Neural cell (in vitro differentiated cells): Measurements from ENCODE around the gene NR2C2AP. TPM values are rescaled to one million over a fixed set of nuclear protein-coding genes. Genes with fewer than 3 reads are reported as not detected.

ENCODE experiments used
- H2AFZ ChIP-seq: fragments of 200-600, 300-800 bp; sonication (generic), shearing (Covaris generic); 2 replicates; pipeline ENCODE4 v1.6.0; 2014; ENCODE audit warnings: low read depth, mild to moderate bottlenecking, antibody characterized with exemption, low read length, moderate library complexity
- H3F3A ChIP-seq: fragments of 200-600 bp; shearing (Covaris generic); 2 replicates; pipeline ENCODE4 v1.6.1; 2016; ENCODE audit warnings: mild to moderate bottlenecking, moderate library complexity, mixed read lengths, antibody characterized with exemption, low read length; ENCODE audit not compliant: insufficient read depth, poor library complexity, severe bottlenecking
- H3K27ac ChIP-seq: fragments of 200-600, 300-800 bp; sonication (generic), shearing (Covaris generic); 2 replicates; pipeline ENCODE4 v1.5.1; 2014; ENCODE audit warnings: mild to moderate bottlenecking, low read length, moderate library complexity
- H3K27me3 ChIP-seq: fragments of 300-800, 200-600 bp; sonication (generic), shearing (Covaris generic); 2 replicates; pipeline ENCODE4 v1.6.0; 2014; ENCODE audit warnings: mild to moderate bottlenecking, low read depth, low read length, moderate library complexity; ENCODE audit not compliant: insufficient read depth
- H3K36me3 ChIP-seq: fragments of 300-800, 200-600 bp; sonication (generic), shearing (Covaris generic); 2 replicates; pipeline ENCODE4 v1.5.1; 2014; ENCODE audit warnings: mild to moderate bottlenecking, antibody characterized with exemption, low read length, moderate library complexity; ENCODE audit not compliant: insufficient read depth
- H3K4me2 ChIP-seq: fragments of 300-800, 200-600 bp; sonication (generic), shearing (Covaris generic); 2 replicates; pipeline ENCODE4 v1.6.0; 2014; ENCODE audit warnings: mild to moderate bottlenecking, low read length
- H3K4me3 ChIP-seq: fragments of 300-800, 200-600 bp; sonication (generic), shearing (Covaris generic); 2 replicates; pipeline ENCODE4 v1.5.1; 2014; ENCODE audit warnings: mild to moderate bottlenecking, low read length, moderate library complexity
- H3K79me2 ChIP-seq: fragments of 200-600 bp; shearing (Covaris generic); replicated peaks from 2 replicates; pipeline ENCODE4 v1.6.0; 2014; ENCODE audit warnings: mild to moderate bottlenecking, low read length, moderate library complexity; ENCODE audit not compliant: insufficient read depth
- H3K9ac ChIP-seq: fragments of 300-800, 200-600 bp; sonication (generic), shearing (Covaris generic); 2 replicates; pipeline ENCODE4 v1.6.1; 2016; ENCODE audit warnings: mild to moderate bottlenecking, low read length, mixed read lengths
- H3K9me2 ChIP-seq: fragments of 200-600 bp; shearing (Covaris generic); 2 replicates; pipeline ENCODE4 v1.6.1; 2016; ENCODE audit warnings: mild to moderate bottlenecking, low read length, mixed read lengths; ENCODE audit not compliant: insufficient read depth
- H3K9me3 ChIP-seq: fragments of 200-600, 300-800 bp; sonication (generic), shearing (Covaris generic); 2 replicates; pipeline ENCODE4 v1.6.1; 2016; ENCODE audit warnings: mild to moderate bottlenecking, mixed run types, low read length, moderate library complexity, mixed read lengths
- H4K20me1 ChIP-seq: fragments of 200-600 bp; shearing (Covaris generic); 2 replicates; pipeline ENCODE4 v1.6.1; 2016; ENCODE audit warnings: mild to moderate bottlenecking, mixed run types; ENCODE audit not compliant: insufficient read depth
- EP300 ChIP-seq: fragments of 450-650 bp; conservative IDR thresholded peaks from 2 replicates; pipeline ENCODE4 v1.6.1; 2014; ENCODE audit warnings: antibody characterized with exemption, mild to moderate bottlenecking, moderate library complexity; ENCODE audit not compliant: poor library complexity, severe bottlenecking
- EZH2 ChIP-seq: fragments of 200-600, 300-800 bp; shearing (Covaris generic), sonication (generic); IDR thresholded peaks from 2 replicates; pipeline ENCODE4 v1.6.1; 2014; ENCODE audit warnings: antibody characterized with exemption, low read length, borderline replicate concordance, mild to moderate bottlenecking; ENCODE audit not compliant: insufficient read depth, poor library complexity, severe bottlenecking
- MXI1 ChIP-seq: fragments of 450-650 bp; conservative IDR thresholded peaks from 2 replicates; pipeline ENCODE4 v1.6.1; 2014; ENCODE audit warnings: antibody characterized with exemption, mild to moderate bottlenecking; ENCODE audit not compliant: poor library complexity, severe bottlenecking
- POLR2AphosphoS5 ChIP-seq: IDR thresholded peaks from 2 replicates; pipeline ENCODE4 v1.6.1; 2012
- RAD21 ChIP-seq: fragments of 450-650 bp; conservative IDR thresholded peaks from 2 replicates; pipeline ENCODE4 v1.6.1; 2014; ENCODE audit warnings: antibody characterized with exemption, mild to moderate bottlenecking, moderate library complexity
- REST ChIP-seq: IDR thresholded peaks from 2 replicates; pipeline ENCODE4 v1.6.1; 2012; ENCODE audit warnings: borderline replicate concordance
- SMC3 ChIP-seq: fragments of 450-650 bp; conservative IDR thresholded peaks from 2 replicates; pipeline ENCODE4 v1.6.1; 2014; ENCODE audit warnings: antibody characterized with exemption, mild to moderate bottlenecking, moderate library complexity; ENCODE audit not compliant: poor library complexity
- TAF1 ChIP-seq: IDR thresholded peaks from 2 replicates; pipeline ENCODE4 v1.6.1; 2012; ENCODE audit warnings: low read depth
- polyA plus RNA-seq: library from polyadenylated mRNA; depleted of rRNA; stranded (reverse); fragments of >200 nt; gene quantifications from 2 replicates; pipeline ENCODE4 v1.2.3, GENCODE V29; 2014
- TF ChIP-seq, protein P1 (sequence below): fragments of 450-650 bp; IDR thresholded peaks from 2 replicates; pipeline ENCODE4 v1.5.1; 2014; ENCODE audit warnings: antibody characterized with exemption, mild to moderate bottlenecking, moderate library complexity; ENCODE audit not compliant: poor library complexity, severe bottlenecking

NR2C2AP gene
- polyA plus RNA-seq, 1 donor from 2014 or later: 15.1 TPM

GRCh38 chr19:19234220-19234816 is 31.1 kb upstream of the NR2C2AP start:
- Histone ChIP-seq H3K4me2 (no peak overlapping the region), H3K27me3 (no peaks in the 10 kb centered on the region), H4K20me1 (no peaks in the 10 kb centered on the region), H3K27ac (no peak overlapping the region), H3K9me2 (no peaks in the 10 kb centered on the region), H3K79me2 (no peaks in the 10 kb centered on the region), H3K36me3 (peaks cover 29% of the 10 kb centered on the region), H3F3A (no peaks in the 10 kb centered on the region), H3K4me3 (no peak overlapping the region), H2AFZ (no peak overlapping the region), H3K9me3 (peaks cover 8% of the 10 kb centered on the region), H3K9ac (no peak overlapping the region)
- no peak for TF ChIP-seq TAF1
- TF ChIP-seq EZH2: no peak
- TF ChIP-seq MXI1: no peak
- TF ChIP-seq REST: no peak
- TF ChIP-seq EP300: no peak
- no peak for TF ChIP-seq RAD21
- TF ChIP-seq, protein P1, sequence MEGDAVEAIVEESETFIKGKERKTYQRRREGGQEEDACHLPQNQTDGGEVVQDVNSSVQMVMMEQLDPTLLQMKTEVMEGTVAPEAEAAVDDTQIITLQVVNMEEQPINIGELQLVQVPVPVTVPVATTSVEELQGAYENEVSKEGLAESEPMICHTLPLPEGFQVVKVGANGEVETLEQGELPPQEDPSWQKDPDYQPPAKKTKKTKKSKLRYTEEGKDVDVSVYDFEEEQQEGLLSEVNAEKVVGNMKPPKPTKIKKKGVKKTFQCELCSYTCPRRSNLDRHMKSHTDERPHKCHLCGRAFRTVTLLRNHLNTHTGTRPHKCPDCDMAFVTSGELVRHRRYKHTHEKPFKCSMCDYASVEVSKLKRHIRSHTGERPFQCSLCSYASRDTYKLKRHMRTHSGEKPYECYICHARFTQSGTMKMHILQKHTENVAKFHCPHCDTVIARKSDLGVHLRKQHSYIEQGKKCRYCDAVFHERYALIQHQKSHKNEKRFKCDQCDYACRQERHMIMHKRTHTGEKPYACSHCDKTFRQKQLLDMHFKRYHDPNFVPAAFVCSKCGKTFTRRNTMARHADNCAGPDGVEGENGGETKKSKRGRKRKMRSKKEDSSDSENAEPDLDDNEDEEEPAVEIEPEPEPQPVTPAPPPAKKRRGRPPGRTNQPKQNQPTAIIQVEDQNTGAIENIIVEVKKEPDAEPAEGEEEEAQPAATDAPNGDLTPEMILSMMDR: no peak

DNA sequence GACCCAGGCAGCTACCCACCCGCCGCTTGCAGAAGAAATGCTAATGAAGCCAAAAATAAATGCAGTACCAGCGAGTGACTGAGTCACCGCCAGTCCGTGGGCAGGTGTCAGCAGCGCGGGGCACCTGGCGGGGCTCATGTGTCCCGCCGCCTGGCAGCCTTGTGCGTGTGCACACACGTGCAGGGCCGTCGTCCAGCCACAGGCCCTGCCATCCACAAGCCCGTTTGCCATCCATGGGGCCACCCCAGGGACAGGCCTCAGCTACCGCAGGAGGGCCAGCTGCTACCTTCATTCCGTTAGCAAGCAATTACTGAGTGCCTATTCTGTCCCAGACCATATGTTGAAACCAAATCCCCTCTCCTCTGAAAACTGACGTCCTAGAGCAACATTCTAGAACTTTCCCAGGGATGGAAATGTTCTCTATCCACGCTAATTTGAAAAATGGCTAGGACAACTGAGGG is 29.1 kb upstream of the NR2C2AP start:
- H3K79me2 ChIP-seq: no peaks in the 10 kb centered on the region

More for the DNA sequence above, 29.1 kb upstream of the NR2C2AP start:
- H3K27me3 ChIP-seq: no peaks in the 10 kb centered on the region
- H3K9me2 ChIP-seq: no peaks in the 10 kb centered on the region
- H3K4me2 ChIP-seq: no peak overlapping the region
- peaks cover 29% of the 10 kb centered on the region for H3K36me3 ChIP-seq
- H4K20me1 ChIP-seq: no peaks in the 10 kb centered on the region
- no peak overlapping the region for H3K4me3 ChIP-seq
- H3K27ac ChIP-seq: no peak overlapping the region
- TF ChIP-seq POLR2AphosphoS5: no peak
- TF ChIP-seq REST: no peak
- TF ChIP-seq MXI1: no peak
- no peak for TF ChIP-seq EZH2
- no peak for TF ChIP-seq EP300
- no peak for TF ChIP-seq TAF1
- no peak for TF ChIP-seq RAD21
- TF ChIP-seq, protein P1: no peak
- TF ChIP-seq SMC3: no peak
- no peak overlapping the region for H3K9ac ChIP-seq
- no peaks in the 10 kb centered on the region for H3F3A ChIP-seq
- no peak overlapping the region for H2AFZ ChIP-seq
- H3K9me3 ChIP-seq: peaks cover 8% of the 10 kb centered on the region
